Measurements from ENCODE around the gene BCAS4.

Gene BCAS4

DNA sequence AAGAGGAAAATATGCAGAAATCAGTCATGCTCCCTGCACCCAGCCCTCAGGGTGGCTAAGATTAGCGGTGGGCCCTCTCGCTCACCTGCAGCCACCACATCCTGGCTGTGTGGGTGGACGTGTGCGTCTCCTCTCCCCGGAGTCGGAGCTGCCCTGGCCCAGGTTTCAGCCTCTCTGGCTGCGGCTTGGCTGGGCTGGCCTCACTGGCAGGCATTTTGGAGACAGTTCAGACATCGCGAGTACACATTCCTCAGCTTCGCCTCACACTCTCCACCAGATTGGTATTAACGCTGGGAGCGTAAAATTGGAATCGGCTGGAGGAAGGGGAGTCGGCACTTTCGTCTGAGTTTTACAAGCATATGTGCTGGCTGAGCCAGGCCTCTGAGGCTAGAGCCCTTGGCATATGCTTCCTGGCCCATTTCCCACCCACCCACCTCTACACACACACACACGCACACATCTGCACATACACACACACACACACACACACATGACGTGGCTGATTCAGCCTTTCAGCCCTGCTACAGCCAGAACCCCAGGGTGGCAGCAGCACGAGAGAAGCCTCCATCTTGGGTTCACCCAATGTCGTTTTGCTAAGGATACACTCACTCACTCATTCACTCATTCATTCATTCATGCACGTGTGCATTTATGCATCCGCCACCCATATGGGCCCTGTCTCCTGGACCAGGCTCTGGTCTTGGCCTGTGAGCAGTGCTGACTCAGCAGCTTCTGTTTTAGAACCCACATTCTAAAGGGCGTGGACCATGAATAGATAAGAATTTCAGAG, 42.9 kb downstream of the BCAS4 start:
- Histone ChIP-seq H3K9me3 (ENCODE audit: control extremely low read depth in 1 of 5, control insufficient read depth in 4 of 5, insufficient read depth in 2 of 5, low read depth in 1 of 5, low read length in 4 of 5) (no peaks in the 10 kb centered on the region), H3K4me1 (ENCODE audit: control extremely low read depth in 1 of 4, control insufficient read depth in 4 of 4, insufficient read depth in 4 of 4, low read length in 3 of 4) (no peaks in the 10 kb centered on the region), H3K4me3 (ENCODE audit: control insufficient read depth in 1 of 7, extremely low read depth in 1 of 7, insufficient read depth in 4 of 7, low read depth in 2 of 7, low read length in 6 of 7) (no peak overlapping the region), H3K36me3 (ENCODE audit: control insufficient read depth in 4 of 4, insufficient read depth in 4 of 4, low read length in 3 of 4) (peaks cover 0 to 42% (median 9%) of the 10 kb centered on the region in 4 experiments), H3K27ac (ENCODE audit: insufficient read depth in 1 of 2, low read depth in 1 of 2, low read length in 2 of 2, poor library complexity in 1 of 2, severe bottlenecking in 2 of 2) (no peak overlapping the region), H3K27me3 (replicated peaks in 2 of 5; ENCODE audit: control insufficient read depth in 4 of 5, insufficient read depth in 5 of 5, low read length in 4 of 5) (no peaks in the 10 kb centered on the region)
- 94% methylated on average over 13 of the region's 22 CpGs for WGBS (ENCODE audit: insufficient coverage)
- DNase-seq = peak; percentile 20 to 75 (median 50)
- ChIA-PET POLR2A (no interaction called here), CTCF (interaction anchor here (0.8 to 1.2 kb wide), 2 partner anchors 10 to 44 kb away, joined by 3 read pairs; no protein-coding TSS in a partner anchor)

DNA sequence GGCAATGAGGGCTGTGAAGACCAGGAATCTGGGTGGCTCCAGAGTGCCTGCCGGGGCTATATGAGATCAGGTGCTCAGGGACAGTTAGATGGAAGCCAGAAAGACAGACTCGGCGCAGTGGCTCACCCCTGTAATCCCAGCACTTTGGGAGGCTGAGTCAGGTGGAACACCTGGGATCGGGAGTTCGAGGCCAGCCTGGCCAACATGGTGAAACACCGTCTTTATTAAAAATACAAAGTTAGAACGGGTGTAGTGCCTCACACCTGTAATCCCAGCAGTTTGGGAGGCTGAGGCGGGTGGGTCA, 43.4 kb downstream of the BCAS4 start:
- ChIA-PET POLR2A (no interaction called here), CTCF (interaction anchor here (1.2 kb wide), 1 partner anchor 9 kb away, joined by 3 read pairs; no protein-coding TSS in a partner anchor)
- Histone ChIP-seq H3K4me1 (ENCODE audit: control extremely low read depth in 1 of 4, control insufficient read depth in 4 of 4, insufficient read depth in 4 of 4, low read length in 3 of 4) (no peaks in the 10 kb centered on the region), H3K4me3 (ENCODE audit: control insufficient read depth in 1 of 7, extremely low read depth in 1 of 7, insufficient read depth in 4 of 7, low read depth in 2 of 7, low read length in 6 of 7) (no peak overlapping the region), H3K9me3 (ENCODE audit: control extremely low read depth in 1 of 5, control insufficient read depth in 4 of 5, insufficient read depth in 2 of 5, low read depth in 1 of 5, low read length in 4 of 5) (no peaks in the 10 kb centered on the region), H3K27ac (ENCODE audit: insufficient read depth in 1 of 2, low read depth in 1 of 2, low read length in 2 of 2, poor library complexity in 1 of 2, severe bottlenecking in 2 of 2) (no peak overlapping the region), H3K27me3 (replicated peaks in 2 of 5; ENCODE audit: control insufficient read depth in 4 of 5, insufficient read depth in 5 of 5, low read length in 4 of 5) (no peaks in the 10 kb centered on the region), H3K36me3 (ENCODE audit: control insufficient read depth in 4 of 4, insufficient read depth in 4 of 4, low read length in 3 of 4) (peaks cover 0 to 42% (median 10%) of the 10 kb centered on the region in 4 experiments)
- WGBS (ENCODE audit: insufficient coverage) = 95% methylated on average over 8 of the region's 8 CpGs
- DNase-seq = no peak

DNA sequence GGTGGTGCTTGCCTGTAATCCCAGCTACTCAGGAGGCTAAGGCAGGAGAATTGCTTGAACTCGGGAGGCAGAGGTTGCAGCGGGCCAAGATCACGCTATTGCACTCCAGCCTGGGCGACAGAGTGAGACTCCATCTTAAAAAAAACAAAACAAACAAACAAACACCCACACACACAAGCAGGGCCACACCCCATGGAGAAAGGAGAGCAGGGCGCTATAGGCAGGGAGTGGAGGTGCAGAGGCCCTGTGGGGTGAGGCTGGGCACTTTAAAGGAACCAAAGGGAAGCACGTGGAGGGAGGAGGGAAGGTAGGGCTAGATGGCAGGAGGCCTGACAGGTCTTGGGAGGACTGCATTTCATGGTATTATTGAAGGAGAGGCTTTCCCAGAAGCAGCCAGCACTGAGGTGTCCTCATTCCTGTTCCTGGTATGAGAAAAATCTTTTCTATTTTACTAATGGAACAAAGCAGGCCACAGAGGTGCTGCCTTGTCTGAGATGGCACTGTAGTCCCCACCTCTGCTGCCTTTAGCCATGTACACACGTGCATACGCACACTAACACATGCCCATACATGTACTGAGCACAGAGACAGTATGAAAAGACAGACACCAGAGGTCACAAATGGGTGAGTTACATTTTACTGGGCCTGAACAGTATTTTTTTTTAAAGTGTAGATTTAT, 44.0 kb downstream of the BCAS4 start:
- POLR2A ChIA-PET = no interaction called here
- CTCF ChIA-PET = interaction anchor here (1.1 kb wide), 1 partner anchor 22 kb away, joined by 3 read pairs; no protein-coding TSS in a partner anchor
- H3K27ac ChIP-seq (ENCODE audit: insufficient read depth in 1 of 2, low read depth in 1 of 2, low read length in 2 of 2, poor library complexity in 1 of 2, severe bottlenecking in 2 of 2) = no peak overlapping the region

DNA sequence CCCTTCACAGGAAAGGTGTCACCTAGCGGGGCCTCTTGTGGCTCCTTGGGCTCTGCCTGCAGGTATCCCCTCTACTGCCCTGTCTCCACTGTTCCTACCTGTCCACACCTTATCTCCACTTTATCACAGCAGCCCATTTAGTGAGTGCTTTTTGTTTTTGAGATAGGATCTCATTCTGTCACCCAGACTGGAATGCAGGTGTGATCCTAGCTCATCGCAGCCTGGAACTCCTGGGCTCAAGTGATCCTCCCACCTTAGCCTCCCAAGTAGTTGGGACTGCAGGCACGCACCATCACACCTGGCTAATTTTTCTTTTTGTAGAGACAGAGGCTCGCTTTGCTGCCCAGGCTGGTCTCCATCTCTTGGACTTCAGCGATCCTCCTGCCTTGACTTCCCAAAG, 48.0 kb downstream of the BCAS4 start:
- no peaks in the 10 kb centered on the region for H3K4me1 ChIP-seq (ENCODE audit: control extremely low read depth in 1 of 4, control insufficient read depth in 4 of 4, insufficient read depth in 4 of 4, low read length in 3 of 4)
- H3K9me3 ChIP-seq (ENCODE audit: control extremely low read depth in 1 of 5, control insufficient read depth in 4 of 5, insufficient read depth in 2 of 5, low read depth in 1 of 5, low read length in 4 of 5) = no peaks in the 10 kb centered on the region
- no peak overlapping the region for H3K4me3 ChIP-seq (ENCODE audit: control insufficient read depth in 1 of 7, extremely low read depth in 1 of 7, insufficient read depth in 4 of 7, low read depth in 2 of 7, low read length in 6 of 7)
- no peak overlapping the region for H3K27ac ChIP-seq (ENCODE audit: insufficient read depth in 1 of 2, low read depth in 1 of 2, low read length in 2 of 2, poor library complexity in 1 of 2, severe bottlenecking in 2 of 2)
- peaks cover 0 to 40% (median 12%) of the 10 kb centered on the region in 4 experiments for H3K36me3 ChIP-seq (ENCODE audit: control insufficient read depth in 4 of 4, insufficient read depth in 4 of 4, low read length in 3 of 4)
- 97% methylated on average over 5 of the region's 5 CpGs for WGBS (ENCODE audit: insufficient coverage)
- no peaks in the 10 kb centered on the region for H3K27me3 ChIP-seq (replicated peaks in 2 of 5; ENCODE audit: control insufficient read depth in 4 of 5, insufficient read depth in 5 of 5, low read length in 4 of 5)
- DNase-seq = no peak
- CTCF ChIA-PET = no interaction called here
- POLR2A ChIA-PET = no interaction called here

More for the DNA sequence above, 44.0 kb downstream of the BCAS4 start:
- Histone ChIP-seq H3K27me3 (replicated peaks in 2 of 5; ENCODE audit: control insufficient read depth in 4 of 5, insufficient read depth in 5 of 5, low read length in 4 of 5) (no peaks in the 10 kb centered on the region), H3K36me3 (ENCODE audit: control insufficient read depth in 4 of 4, insufficient read depth in 4 of 4, low read length in 3 of 4) (peaks cover 0 to 41% (median 10%) of the 10 kb centered on the region in 4 experiments), H3K9me3 (ENCODE audit: control extremely low read depth in 1 of 5, control insufficient read depth in 4 of 5, insufficient read depth in 2 of 5, low read depth in 1 of 5, low read length in 4 of 5) (no peaks in the 10 kb centered on the region), H3K4me3 (ENCODE audit: control insufficient read depth in 1 of 7, extremely low read depth in 1 of 7, insufficient read depth in 4 of 7, low read depth in 2 of 7, low read length in 6 of 7) (no peak overlapping the region), H3K4me1 (ENCODE audit: control extremely low read depth in 1 of 4, control insufficient read depth in 4 of 4, insufficient read depth in 4 of 4, low read length in 3 of 4) (no peaks in the 10 kb centered on the region)
- no peak for DNase-seq
- 100% methylated on average over 4 of the region's 8 CpGs for WGBS (ENCODE audit: insufficient coverage)

DNA sequence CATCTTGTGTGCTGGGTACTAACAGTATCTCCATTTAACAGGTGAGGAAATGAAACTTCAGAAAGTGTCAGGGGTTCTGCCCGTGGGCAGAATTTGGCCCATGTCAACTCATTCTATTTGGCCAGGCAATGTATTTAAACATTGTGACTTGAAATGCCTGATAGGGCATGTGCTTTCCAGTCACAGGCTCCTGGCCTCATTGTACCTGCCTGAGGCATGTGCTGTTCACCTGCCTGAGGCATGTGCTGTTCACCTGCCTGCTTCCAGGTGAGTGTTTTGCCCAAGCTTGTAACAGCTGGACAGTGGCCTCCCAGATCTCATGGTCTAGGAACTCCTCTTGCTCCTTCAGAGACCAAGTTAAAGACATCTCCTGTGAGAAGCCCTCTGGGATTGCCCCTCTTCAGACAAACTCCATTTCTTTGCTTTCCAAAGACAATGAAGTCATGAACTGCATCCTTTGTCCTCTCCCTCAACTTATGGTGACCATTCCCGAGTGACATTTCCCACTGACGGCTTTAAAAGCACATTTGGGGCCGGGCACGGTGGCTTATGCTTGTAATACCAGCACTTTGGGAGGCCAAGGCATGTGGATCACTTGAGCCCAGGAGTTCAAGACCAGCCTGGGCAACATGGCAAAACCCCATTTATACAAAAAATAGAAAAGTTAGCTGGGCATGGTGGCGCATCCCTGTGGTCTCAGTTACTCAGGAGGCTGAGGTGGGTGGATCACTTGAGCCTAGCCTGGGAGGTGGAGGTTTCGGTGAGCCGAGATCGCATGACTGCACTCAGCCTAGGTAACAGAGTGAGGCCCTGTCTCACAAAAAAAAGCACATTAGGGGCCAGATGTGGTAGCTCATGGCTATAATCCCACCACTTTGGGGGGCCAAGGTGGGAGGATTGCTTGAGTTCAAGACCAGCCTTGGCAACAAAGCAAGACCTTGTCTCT, 48.7 kb downstream of the BCAS4 start:
- WGBS (ENCODE audit: insufficient coverage) = 98% methylated on average over 7 of the region's 9 CpGs
- ChIA-PET POLR2A (no interaction called here), CTCF (no interaction called here)
- Histone ChIP-seq H3K4me3 (ENCODE audit: control insufficient read depth in 1 of 7, extremely low read depth in 1 of 7, insufficient read depth in 4 of 7, low read depth in 2 of 7, low read length in 6 of 7) (no peak overlapping the region), H3K9me3 (ENCODE audit: control extremely low read depth in 1 of 5, control insufficient read depth in 4 of 5, insufficient read depth in 2 of 5, low read depth in 1 of 5, low read length in 4 of 5) (no peaks in the 10 kb centered on the region), H3K36me3 (ENCODE audit: control insufficient read depth in 4 of 4, insufficient read depth in 4 of 4, low read length in 3 of 4) (peaks cover 0 to 37% (median 12%) of the 10 kb centered on the region in 4 experiments), H3K27me3 (replicated peaks in 2 of 5; ENCODE audit: control insufficient read depth in 4 of 5, insufficient read depth in 5 of 5, low read length in 4 of 5) (no peaks in the 10 kb centered on the region), H3K4me1 (ENCODE audit: control extremely low read depth in 1 of 4, control insufficient read depth in 4 of 4, insufficient read depth in 4 of 4, low read length in 3 of 4) (no peaks in the 10 kb centered on the region), H3K27ac (ENCODE audit: insufficient read depth in 1 of 2, low read depth in 1 of 2, low read length in 2 of 2, poor library complexity in 1 of 2, severe bottlenecking in 2 of 2) (no peak overlapping the region)
- DNase-seq = no peak

DNA sequence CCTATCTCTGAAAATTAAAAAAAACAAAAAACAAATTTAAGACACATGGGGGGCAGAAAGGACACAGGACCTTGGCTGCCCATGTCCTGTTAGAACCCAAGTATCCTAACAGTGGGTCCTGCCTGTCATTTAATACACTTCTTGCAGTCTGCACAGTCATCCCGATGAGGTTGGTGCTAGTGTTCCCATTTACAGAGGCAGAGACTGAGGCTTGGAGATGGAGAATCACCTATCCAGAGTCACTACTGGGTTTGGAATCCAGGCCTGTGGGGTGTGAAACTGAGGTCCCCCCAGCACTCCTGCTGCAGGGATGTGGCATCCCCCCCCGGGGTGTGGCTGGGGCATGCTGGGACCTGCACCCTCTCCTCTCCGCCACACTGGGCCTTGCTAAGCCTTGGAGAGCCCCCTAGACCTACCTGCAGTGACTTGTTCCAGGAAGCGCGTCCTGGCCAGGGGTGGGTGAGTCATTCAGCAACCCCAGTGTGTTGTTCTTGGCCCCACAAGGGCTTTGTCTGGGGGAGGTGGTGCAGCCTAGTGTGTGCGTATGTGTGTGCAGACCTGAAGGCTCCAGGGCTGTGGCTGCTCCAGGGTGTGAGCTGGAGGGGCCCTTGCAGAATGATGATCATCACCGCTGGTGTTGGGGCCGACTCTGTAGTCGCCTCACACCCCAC, 49.7 kb downstream of the BCAS4 start:
- Histone ChIP-seq H3K4me1 (ENCODE audit: control extremely low read depth in 1 of 4, control insufficient read depth in 4 of 4, insufficient read depth in 4 of 4, low read length in 3 of 4) (peaks cover 0 to 7% (median 2%) of the 10 kb centered on the region in 4 experiments), H3K36me3 (ENCODE audit: control insufficient read depth in 4 of 4, insufficient read depth in 4 of 4, low read length in 3 of 4) (peaks cover 0 to 37% (median 12%) of the 10 kb centered on the region in 4 experiments), H3K4me3 (ENCODE audit: control insufficient read depth in 1 of 7, extremely low read depth in 1 of 7, insufficient read depth in 4 of 7, low read depth in 2 of 7, low read length in 6 of 7) (no peak overlapping the region), H3K27me3 (replicated peaks in 2 of 5; ENCODE audit: control insufficient read depth in 4 of 5, insufficient read depth in 5 of 5, low read length in 4 of 5) (no peaks in the 10 kb centered on the region), H3K27ac (ENCODE audit: insufficient read depth in 1 of 2, low read depth in 1 of 2, low read length in 2 of 2, poor library complexity in 1 of 2, severe bottlenecking in 2 of 2) (no peak overlapping the region), H3K9me3 (ENCODE audit: control extremely low read depth in 1 of 5, control insufficient read depth in 4 of 5, insufficient read depth in 2 of 5, low read depth in 1 of 5, low read length in 4 of 5) (no peaks in the 10 kb centered on the region)
- ChIA-PET CTCF (interaction anchor here (1.0 kb wide), 1 partner anchor 53 kb away, joined by 3 read pairs; no protein-coding TSS in a partner anchor), POLR2A (no interaction called here)
- 100% methylated on average over 5 of the region's 9 CpGs for WGBS (ENCODE audit: insufficient coverage)
- peak in 2 of 3 donors; percentile 10 to 21 for DNase-seq
